GM19025 (cell line): ENCODE results near the gene SLC26A1.

Source experiments
- ATAC-seq: cut with Tn5 transposase; IDR thresholded peaks from one replicate; pipeline ENCODE4 v1.9.1; 2021; ENCODE audit warnings: mild to moderate bottlenecking, low read depth, moderate library complexity; ENCODE audit not compliant: unreplicated experiment

Gene SLC26A1

DNA sequence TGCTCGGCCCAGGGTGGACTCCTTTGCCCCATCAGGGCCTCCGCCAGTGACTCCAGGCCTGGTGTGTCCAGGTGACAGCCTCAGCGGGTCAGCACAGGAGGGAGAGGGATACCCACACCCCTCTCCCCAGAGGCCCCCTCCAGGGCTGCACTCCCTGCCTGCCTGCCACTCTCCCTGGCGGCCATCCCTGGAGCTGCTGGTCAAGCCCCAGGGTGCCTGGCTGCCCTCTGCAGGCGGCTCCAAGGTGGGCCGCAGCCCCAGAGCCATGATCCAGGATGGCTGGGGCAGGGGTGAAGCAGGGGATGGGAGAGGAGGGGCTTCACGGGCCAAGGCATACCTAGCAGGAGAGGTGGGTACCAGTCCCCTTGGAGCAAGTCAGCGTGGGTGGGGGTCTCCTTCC, 22.0 kb upstream of the SLC26A1 start:
- ATAC-seq: no peak

- ATAC-seq: no peak
Measured at GRCh38 chr4:1014291-1015167, 21.3 kb upstream of the SLC26A1 start.

DNA sequence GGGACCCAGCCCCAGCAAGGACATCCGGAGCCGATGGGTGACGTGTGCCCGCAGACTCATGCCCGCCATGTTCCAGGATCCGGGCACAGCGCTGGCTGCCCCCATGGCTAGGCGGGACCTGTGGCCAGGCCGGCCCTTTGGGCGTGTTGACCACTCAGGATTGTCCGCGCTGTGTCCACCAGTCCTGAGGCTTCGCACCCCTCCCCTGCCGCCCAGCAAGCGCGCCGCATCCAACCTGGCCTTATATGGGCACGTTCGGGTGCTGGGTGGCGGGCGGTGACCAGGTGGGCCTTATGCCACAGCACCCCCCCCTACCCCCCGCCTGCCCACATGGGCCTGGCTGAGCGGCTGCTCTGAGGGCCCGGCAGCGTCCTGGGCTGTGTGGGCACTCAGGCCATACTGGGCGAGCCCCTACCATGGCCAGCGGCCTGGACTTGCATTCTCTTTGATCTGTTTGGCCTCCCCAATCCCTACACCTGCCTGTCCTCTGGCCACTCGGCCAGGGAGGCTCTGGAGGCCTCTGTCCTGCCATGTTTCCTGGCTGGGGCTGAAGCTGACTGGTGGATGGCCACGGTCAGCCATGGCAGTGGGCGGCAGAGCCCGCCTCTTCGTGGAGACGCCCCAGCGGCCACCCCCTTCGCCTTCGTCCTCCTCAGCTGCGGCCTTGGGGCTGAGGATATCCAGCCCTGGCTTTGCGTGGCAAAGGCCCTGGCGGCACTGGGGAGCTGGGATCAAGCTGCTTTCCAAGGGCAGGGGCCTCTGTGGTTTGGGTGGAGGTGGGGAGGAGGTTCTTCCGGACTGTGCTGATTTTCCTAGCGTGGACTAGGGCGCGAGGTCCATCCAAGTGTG, 20.2 kb upstream of the SLC26A1 start:
- no peak for ATAC-seq

DNA sequence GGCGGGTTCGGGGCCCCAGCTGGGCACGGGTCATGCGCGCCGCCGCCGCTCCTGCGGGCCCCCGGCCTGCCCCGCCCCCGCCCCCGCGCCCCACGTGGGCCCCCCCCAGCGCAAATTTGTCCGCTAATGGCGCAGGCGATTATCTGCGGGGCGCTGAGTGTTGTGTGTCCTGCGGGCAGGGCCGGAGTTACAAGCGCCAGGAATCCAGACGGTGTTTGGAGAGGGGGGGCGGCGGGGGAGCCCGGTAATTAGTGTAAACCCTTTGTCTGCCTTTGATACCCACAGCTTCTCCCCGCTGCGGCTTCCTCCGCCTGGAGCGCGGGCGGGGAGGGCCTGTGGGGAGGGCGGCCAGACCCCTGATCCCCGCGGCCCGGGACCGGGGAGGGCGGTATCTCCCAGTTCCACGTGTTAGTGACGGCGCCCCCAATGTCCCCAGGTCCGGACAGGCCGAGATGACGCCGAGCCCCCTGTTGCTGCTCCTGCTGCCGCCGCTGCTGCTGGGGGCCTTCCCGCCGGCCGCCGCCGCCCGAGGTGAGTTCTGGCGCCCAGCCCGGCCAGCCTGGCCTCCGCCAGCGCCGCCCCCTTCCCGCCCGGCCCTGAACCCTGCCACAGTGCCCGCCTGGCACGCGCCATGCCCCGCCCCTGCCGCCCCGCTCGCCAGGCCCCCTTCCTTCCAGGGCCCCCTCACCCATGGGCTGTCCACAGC, 19.0 kb upstream of the SLC26A1 start:
- ATAC-seq: no peak

GRCh38 chr4:1011666-1012033, 18.4 kb upstream of the SLC26A1 start:
- ATAC-seq: peak; percentile 1

DNA sequence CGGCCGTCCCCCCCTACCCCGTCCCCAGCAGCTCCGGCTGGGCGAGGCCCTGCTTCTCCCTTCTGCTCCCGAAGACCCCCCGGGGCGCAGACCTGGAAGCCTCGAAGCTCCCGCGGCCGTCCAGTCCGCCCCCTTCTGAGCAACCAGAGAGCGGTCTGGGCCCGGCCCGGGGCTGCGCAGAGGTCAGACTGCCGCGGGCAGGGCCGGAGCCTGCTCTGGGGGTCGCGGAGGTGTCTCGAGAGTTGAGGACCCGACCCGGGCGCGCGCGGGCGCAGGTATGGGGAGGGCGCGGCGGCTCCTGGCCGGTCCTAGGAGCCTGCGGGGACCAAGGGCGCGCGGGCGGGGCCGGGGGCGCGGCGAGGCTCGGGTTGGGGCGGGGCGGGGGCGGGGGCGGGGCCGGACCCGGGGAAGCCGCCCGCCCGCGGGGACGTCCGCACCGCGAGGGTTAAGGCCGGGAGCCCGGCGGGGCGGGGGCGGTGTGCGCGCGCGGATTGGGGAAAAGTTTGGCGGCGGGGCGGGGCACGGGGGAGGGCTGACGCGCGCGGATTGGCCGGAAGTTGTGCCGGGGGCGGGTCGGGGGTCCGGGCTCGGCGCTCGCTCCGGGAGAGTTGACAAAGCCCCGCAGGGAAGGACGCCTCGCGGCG, 17.9 kb upstream of the SLC26A1 start, which contains the start of gene FGFRL1:
TSS of gene FGFRL1 (plus strand) at position 605 of the 644 bp plus-strand sequence. CDS start 860 bp downstream, outside the sequence.
- ATAC-seq: peak; percentile 32

DNA sequence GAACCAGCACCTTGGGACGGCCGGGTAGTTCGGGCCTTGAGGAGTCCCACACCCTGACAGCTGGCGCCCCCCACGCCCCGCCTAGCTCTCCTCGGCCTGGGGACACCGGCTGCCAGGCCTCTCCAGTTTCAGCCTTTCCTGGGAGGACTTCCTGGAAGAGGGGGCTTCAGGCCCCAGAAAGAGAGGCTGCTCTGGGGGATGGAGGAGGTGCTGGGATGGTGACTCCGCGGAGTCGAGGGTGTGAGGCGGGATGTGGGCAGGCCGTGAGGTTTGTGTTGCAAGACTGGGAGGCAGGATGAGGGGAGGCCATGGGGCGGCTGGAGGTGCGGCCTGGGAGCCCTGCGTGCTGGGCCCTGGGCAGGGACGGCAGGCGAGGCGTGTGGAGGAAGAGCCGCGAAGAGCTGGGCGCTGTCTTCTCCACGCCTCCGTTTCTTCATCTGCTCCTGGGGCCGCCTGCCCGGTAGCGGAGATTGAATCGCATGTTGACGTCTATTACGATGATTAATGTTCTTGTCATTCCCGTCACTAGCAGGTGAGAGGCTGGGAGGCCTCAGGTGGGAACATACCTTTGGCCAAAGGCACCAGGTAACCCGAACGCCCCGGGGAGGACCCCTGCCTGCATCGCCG, 17.3 kb upstream of the SLC26A1 start:
- ATAC-seq: no peak

DNA sequence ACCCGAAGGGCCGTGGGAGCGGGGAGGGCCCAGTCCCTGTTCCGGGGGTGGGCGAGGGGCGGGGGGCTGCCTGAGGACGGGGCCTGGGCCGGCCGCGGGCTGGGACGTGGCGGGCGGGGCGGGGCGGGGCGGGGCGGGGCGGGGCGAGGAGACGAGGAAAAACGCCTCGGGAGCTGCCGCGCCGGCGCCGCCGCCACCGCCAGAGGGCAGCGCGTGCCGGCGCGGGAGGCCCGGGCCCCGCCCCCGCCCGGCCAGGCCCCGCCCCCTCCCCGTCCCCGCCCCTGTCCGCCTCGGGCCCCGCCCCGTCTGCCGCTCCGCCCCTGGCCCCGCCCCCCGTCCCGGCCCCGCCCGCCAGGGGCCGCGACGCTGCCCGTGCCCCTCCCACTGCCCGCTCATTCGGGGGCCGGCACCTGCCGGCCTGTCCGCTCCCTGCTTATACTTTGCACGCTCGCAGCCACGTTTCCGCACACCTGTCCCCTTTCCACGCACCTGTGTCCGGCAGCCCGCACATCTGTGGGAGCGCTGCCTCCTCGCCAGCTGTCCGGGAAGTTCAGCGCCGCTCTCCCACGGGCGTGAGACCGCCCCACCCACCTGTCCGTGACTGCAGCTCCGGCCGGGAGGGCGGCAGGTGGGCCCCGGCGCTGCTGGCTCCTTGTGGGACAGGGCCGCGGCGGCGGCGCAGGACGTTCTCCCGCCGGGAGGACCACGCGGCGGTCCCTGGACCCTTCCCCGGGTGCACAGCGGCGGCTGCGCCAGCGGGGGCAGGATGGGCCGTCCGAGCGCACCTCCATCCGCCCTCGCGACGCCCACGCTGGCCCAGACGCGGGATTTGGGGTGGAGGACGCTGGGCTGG, 16.6 kb upstream of the SLC26A1 start:
- peak; percentile 41 for ATAC-seq

DNA sequence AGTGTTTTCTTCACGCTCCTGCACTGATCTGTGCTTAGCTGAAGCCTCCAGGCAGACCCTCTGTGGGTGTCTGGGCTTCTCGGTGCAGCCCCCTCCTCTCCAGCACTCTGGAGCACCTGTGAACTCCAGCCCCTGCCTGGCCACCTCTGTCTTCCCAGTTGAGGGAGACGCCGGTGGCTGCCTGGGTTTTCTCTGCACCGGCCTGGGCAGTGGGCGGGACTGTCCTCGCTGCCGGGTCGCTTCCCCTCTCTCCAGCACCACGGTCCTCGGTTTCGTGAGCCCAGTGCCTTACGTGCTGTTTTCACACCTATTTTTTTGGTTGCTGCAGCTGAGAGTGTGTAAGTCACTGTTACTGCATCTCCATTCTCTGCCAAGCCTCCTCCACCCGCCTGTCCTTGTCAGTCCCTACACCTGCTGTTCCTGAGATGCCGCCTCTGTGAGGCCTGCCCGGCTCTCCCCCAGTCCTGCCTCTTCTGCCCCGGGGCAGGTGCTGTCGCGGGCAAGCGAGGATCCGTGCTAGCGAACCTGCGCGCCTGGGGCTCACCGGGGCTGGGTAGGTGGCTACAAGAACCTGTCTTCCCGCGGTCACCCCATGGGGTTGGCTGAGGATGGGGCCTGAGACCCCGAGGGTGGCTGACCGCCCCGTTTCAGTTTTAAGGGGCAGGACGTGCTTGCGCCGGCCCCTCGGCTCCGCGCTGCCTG, 15.8 kb upstream of the SLC26A1 start:
- ATAC-seq: peak; percentile 3

DNA sequence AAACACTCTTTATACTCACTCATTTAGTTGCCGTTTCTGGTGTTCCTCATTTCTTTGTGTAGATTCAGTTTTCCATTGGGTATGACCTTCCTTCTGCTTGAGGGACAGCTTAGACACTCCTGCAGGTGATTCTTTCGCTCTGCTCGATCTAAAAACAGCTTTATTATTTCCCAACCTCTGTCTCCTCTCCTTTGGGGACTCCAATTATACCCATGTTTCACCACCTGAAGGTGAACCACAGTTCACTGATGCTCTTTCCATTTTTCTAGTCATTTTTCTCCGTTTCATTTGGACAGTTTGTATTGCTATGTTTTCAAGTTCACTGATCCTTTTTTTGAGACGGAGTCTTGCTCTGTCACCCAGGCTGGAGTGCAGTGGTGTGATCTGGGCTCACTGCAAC, 13.7 kb upstream of the SLC26A1 start:
- no peak for ATAC-seq

DNA sequence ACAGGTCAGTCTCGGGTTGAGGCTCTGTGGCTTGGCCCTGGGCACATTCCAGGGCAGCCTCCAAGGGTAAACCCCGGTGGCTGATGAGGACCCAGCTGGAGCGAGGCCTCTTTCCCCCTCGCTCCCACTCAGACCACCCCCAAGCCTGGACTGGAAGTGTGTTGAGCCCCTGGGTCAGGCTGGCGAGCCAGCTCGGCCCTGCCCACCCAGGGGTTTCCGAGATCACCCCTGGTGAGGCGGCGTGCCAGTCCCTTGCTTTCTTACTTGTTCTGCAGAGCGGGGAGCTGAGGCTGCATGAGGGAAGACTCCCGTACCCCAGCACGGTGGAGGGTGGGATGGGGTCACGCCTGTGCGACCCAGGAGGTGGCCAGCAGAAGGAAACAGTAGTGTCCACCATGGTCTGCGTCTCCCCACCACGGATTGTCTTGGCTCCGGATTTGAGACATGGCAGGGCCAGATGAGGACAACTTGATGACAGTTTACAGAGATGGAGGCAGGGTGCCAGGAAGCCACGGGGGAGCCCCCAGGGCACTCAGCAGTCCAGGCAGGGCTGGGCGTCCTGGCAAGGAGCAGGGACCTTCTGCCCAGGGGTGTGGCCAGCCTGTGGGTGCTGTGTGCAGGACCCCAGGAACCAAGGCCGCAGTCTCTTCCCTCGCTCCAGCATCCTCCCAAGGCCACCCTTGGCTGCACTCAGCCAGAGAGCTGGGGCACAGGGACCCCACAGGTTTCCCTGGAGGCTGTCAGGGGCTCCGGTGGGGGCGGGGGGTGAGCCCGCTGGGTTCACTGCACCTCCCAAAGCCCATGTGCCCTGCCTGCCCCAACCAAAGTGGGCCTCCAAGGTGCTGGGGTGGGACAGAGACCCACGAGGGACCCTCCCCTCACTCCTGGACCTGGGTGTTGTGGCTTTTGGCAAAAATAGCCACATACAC, 11.6 kb upstream of the SLC26A1 start:
- no peak for ATAC-seq

GRCh38 chr4:1004071-1004418, 10.8 kb upstream of the SLC26A1 start:
- ATAC-seq: no peak

GRCh38 chr4:1003271-1004070, 10.3 kb upstream of the SLC26A1 start:
- no peak for ATAC-seq

DNA sequence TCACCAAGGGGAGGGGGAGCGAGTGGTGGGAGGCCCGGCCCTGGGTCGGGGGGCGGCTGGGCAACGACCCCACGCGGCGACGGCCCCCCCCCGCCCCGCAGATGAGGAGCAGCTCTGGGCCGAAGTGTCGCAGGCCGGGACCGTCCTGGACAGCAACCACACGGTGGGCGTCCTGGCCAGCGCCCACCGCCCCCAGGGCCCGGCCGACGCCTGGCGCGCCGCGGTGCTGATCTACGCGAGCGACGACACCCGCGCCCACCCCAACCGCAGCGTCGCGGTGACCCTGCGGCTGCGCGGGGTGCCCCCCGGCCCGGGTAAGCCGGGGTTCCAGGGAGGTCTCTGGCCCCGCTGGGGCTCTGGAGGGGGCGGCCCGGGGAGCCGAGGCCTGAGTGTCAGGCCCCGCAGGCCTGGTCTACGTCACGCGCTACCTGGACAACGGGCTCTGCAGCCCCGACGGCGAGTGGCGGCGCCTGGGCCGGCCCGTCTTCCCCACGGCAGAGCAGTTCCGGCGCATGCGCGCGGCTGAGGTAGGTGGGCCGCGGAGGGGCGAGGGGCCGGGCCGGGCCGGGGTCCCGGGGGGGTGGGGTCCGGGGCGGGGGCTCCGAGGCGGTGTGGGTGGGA, 9.5 kb upstream of the SLC26A1 start:
- ATAC-seq: no peak

DNA sequence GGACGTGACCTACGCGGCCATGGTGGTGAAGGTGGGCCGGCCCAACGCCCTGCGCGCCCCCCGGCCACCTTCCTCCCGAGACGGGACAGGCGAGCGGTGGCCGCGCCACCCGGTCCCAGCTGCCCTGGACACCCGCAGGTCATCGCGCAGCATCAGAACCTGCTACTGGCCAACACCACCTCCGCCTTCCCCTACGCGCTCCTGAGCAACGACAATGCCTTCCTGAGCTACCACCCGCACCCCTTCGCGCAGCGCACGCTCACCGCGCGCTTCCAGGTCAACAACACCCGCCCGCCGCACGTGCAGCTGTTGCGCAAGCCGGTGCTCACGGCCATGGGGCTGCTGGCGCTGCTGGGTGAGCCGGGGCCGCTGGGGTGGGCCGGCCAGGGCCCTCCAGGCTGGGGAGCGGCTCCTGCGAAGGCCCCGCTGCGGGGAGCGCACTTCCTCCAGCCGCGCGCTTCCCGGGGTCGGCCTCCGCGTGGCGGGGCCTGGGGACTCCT, 9.0 kb upstream of the SLC26A1 start:
- ATAC-seq: no peak

DNA sequence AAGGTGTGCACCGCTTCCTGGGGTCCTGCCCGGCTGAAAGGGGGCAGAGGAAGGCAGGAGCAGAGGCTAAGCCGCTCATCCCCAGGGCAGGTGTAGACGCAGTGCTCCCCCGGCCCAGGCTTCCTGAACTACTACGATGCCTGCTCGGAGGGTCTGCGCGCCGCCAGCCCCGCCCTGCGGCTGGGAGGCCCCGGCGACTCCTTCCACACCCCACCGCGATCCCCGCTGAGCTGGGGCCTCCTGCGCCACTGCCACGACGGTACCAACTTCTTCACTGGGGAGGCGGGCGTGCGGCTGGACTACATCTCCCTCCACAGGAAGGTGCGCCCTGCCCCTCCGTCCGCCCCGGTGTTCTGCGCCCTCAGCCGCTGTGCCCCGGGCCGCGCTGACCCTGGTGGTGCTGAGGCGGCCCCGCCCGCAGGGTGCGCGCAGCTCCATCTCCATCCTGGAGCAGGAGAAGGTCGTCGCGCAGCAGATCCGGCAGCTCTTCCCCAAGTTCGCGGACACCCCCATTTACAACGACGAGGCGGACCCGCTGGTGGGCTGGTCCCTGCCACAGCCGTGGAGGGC, 8.4 kb upstream of the SLC26A1 start:
- no peak for ATAC-seq
